ENCODE data around the gene MACROD1. TPM values are rescaled to one million over a fixed set of nuclear protein-coding genes. Genes with fewer than 3 reads are reported as not detected.

MACROD1 gene
- total RNA-seq, 1 donor from 2014 or later, result 26.5 TPM

- Histone ChIP-seq H3K4me1 (peaks cover 0 to 3% of the 10 kb centered on the region in 2 donors), H3K36me3 (peaks cover 43 to 54% of the 10 kb centered on the region in 2 donors), H3K27ac (no peak overlapping the region), H3K4me3 (no peak overlapping the region), H3K27me3 (no peaks in the 10 kb centered on the region), H3K9me3 (no peaks in the 10 kb centered on the region)
- no peak for TF ChIP-seq CTCF (IDR thresholded peaks at IDR 0.05)
- intact Hi-C loops (cut with DNase I), result no loop called here
- no peak for DNase-seq (ENCODE audit: low spot score in 2 of 2)
Measured at GRCh38 chr11:64192434-64192833, 26.5 kb upstream of the MACROD1 start.

- peaks cover 5 to 27% of the 10 kb centered on the region in 2 donors for H3K4me1 ChIP-seq
- H3K4me3 ChIP-seq, result no peak overlapping the region
- H3K9me3 ChIP-seq, result no peaks in the 10 kb centered on the region
- peak overlapping the region; percentile 66 to 92 for H3K27ac ChIP-seq
- peaks cover 0 to 3% of the 10 kb centered on the region in 2 donors for H3K36me3 ChIP-seq
- H3K27me3 ChIP-seq, result no peaks in the 10 kb centered on the region
- TF ChIP-seq CTCF (IDR thresholded peaks at IDR 0.05), result no peak
- intact Hi-C loops (cut with DNase I), result loop anchor here (2.0 kb wide), 1 partner anchor 40 kb away; the partner anchor contains the start of genes NUDT22 and TRPT1
- no peak for DNase-seq (ENCODE audit: low spot score in 2 of 2)
Measured at GRCh38 chr11:64186492-64187165, 20.7 kb upstream of the MACROD1 start.

- DNase-seq (ENCODE audit: low spot score in 2 of 2), result peak; percentile 99 to 100
- peak; percentile 10 to 31 (median 28) for TF ChIP-seq CTCF (IDR thresholded peaks at IDR 0.05)
- Histone ChIP-seq H3K27me3 (no peaks in the 10 kb centered on the region), H3K4me1 (peaks cover 5 to 35% of the 10 kb centered on the region in 2 donors), H3K36me3 (peaks cover 0 to 3% of the 10 kb centered on the region in 2 donors), H3K9me3 (no peaks in the 10 kb centered on the region), H3K27ac (peak within 1 kb of the TSS; percentile 92), H3K4me3 (peak within 1 kb of the TSS; percentile 61 to 69)
- intact Hi-C loops (cut with DNase I), result loop anchor here (1.0 to 2.0 kb wide), 2 partner anchors 41 to 44 kb away; partner anchors contain the start of genes DNAJC4, NUDT22 and TRPT1
Measured at GRCh38 chr11:64185693-64186491, 20.0 kb upstream of the MACROD1 start, which contains the start of gene STIP1. TSS of gene STIP1 (plus strand) at chr11:64186171. CDS start at chr11:64186262, 91 bp downstream.

- H3K36me3 ChIP-seq, result no peaks in the 10 kb centered on the region
- peak; percentile 28 to 76 (median 54) for TF ChIP-seq CTCF (IDR thresholded peaks at IDR 0.05)
- no peaks in the 10 kb centered on the region for H3K9me3 ChIP-seq
- peaks cover 5 to 40% of the 10 kb centered on the region in 2 donors for H3K4me1 ChIP-seq
- H3K27ac ChIP-seq, result peak overlapping the region; percentile 89 to 92
- intact Hi-C loops (cut with DNase I), result loop anchor here (1.0 kb wide), 1 partner anchor 45 kb away; the partner anchor contains the start of gene DNAJC4
- no peaks in the 10 kb centered on the region for H3K27me3 ChIP-seq
- H3K4me3 ChIP-seq, result peak overlapping the region; percentile 61 to 69
- peak; percentile 74 to 97 for DNase-seq (ENCODE audit: low spot score in 2 of 2)
Measured at GRCh38 chr11:64185175-64185692, 19.3 kb upstream of the MACROD1 start.

- peak overlapping the region in 1 of 2 donors; percentile 69 for H3K4me3 ChIP-seq
- no peak for DNase-seq (ENCODE audit: low spot score in 2 of 2)
- H3K9me3 ChIP-seq, result no peaks in the 10 kb centered on the region
- TF ChIP-seq CTCF (IDR thresholded peaks at IDR 0.05), result no peak
- intact Hi-C loops (cut with DNase I), result no loop called here
- peaks cover 5 to 40% of the 10 kb centered on the region in 2 donors for H3K4me1 ChIP-seq
- peaks cover 0 to 4% of the 10 kb centered on the region in 2 donors for H3K36me3 ChIP-seq
- no peaks in the 10 kb centered on the region for H3K27me3 ChIP-seq
- H3K27ac ChIP-seq, result peak overlapping the region; percentile 89 to 92
Measured at GRCh38 chr11:64183890-64184289, 18.0 kb upstream of the MACROD1 start.

All from ascending aorta (tissue), 2 donors.